OCI-LY1 (cell line): ENCODE results near the gene PHYHD1.

Experiments
- CTCF ChIP-seq: fragments of 200-600 bp; sonication (generic), shearing (Covaris generic); IDR thresholded peaks from 2 replicates; pipeline ENCODE4 v1.5.1; 2017; ENCODE audit warnings: mild to moderate bottlenecking, antibody characterized with exemption, low read length, moderate library complexity, mixed read lengths
- EZH2 ChIP-seq: fragments of 200-600 bp; sonication (generic), shearing (Covaris generic); IDR thresholded peaks from 2 replicates; pipeline ENCODE4 v1.8.0; 2017; ENCODE audit warnings: borderline replicate concordance, mixed run types, mild to moderate bottlenecking, antibody characterized with exemption, low read length, moderate library complexity, mixed read lengths

- TF ChIP-seq CTCF = no peak
- TF ChIP-seq EZH2 = no peak
Observed at GRCh38 chr9:128983536-128983935, 62.8 kb downstream of the PHYHD1 start.
